HepG2 (cell line): ENCODE data around the gene PPP1R12A. TPM values are rescaled to one million over a fixed set of nuclear protein-coding genes. Genes with fewer than 3 reads are reported as not detected.

ENCODE experiments used
- ATAC-seq: fragments of 200-7000 bp; cut with Tn5 transposase; 3 replicates; pipeline ENCODE4 v1.9.1; 2020; ENCODE audit warnings: mild to moderate bottlenecking, moderate library complexity
- BruUV-seq: library from RNA; stranded (reverse); fragments of 400-500 nt; replicated peaks from 2 replicates; lab custom pipeline; 2021; lab: Mats Ljungman, UMichigan
- CTCF ChIA-PET: fragments of 300-600 bp; formaldehyde crosslinking; extraction: SDS; loops from one replicate; lab custom pipeline; 2021; ENCODE audit warnings: low total read pairs, inconsistent platforms, low intra/inter-chr PET ratio; lab: Yijun Ruan, JAX
- POLR2A ChIA-PET: fragments of 350-600 bp; sonication (Branson Sonifier 250); formaldehyde crosslinking; loops from one replicate; lab custom pipeline; 2020; ENCODE audit warnings: antibody characterized with exemption, inconsistent platforms; lab: Yijun Ruan, JAX
- DNase-seq: peaks from one replicate; pipeline ENCODE4 v3.0.0-alpha.2; 2015; ENCODE audit warnings: low spot score
- FAIRE-seq: peaks from 3 replicates; lab custom pipeline; 2011; peaks lifted over from hg19 to GRCh38; lab: Jason Lieb, UNC
- H2AFZ ChIP-seq: one replicate; pipeline ENCODE4 v1.6.1; 2011; ENCODE audit warnings: low read length, inconsistent platforms
- H3K27ac ChIP-seq: fragments of 300-600 bp; 3 replicates; pipeline ENCODE4 v1.8.0; 2011; ENCODE audit warnings: mixed run types, mild to moderate bottlenecking, mixed read lengths, low read length, inconsistent platforms; ENCODE audit not compliant: insufficient read depth; ENCODE audit errors: extremely low read length
- H3K27me3 ChIP-seq, 2 experiments: fragments of 200-600 bp in 1 of 2; 2 replicates in 1 of 2; 3 replicates in 1 of 2; pipeline versions ENCODE4 v1.6.0 to v1.8.0; 2011; ENCODE audit warnings: low read length in 2 of 2, mild to moderate bottlenecking in 2 of 2, moderate library complexity in 2 of 2, inconsistent platforms in 1 of 2; ENCODE audit not compliant: insufficient read depth in 2 of 2, control insufficient read depth in 1 of 2
- H3K36me3 ChIP-seq, 2 experiments: fragments of 200-600 bp in 1 of 2; replicated peaks in 1 of 2; 2 replicates in 1 of 2; 3 replicates in 1 of 2; pipeline versions ENCODE4 v1.5.1 to v1.8.0; 2011; ENCODE audit warnings: low read length in 2 of 2, inconsistent platforms in 1 of 2; ENCODE audit not compliant: insufficient read depth in 2 of 2, control insufficient read depth in 1 of 2
- H3K4me1 ChIP-seq: 2 replicates; pipeline ENCODE4 v1.5.1; 2012; ENCODE audit warnings: low read length, inconsistent platforms; ENCODE audit not compliant: insufficient read depth
- H3K4me2 ChIP-seq: 2 replicates; pipeline ENCODE4 v1.6.0; 2011; ENCODE audit warnings: low read depth, low read length, inconsistent platforms
- H3K4me3 ChIP-seq, 3 experiments: fragments of 200-600 bp in 1 of 3; sonication (generic), shearing (Covaris generic) in 1 of 3; replicated peaks in 1 of 3; 2 replicates each; pipeline ENCODE4 v1.5.1; 2011 to 2016; ENCODE audit warnings: low read length in 3 of 3, inconsistent platforms in 2 of 3, low read depth in 2 of 3, mild to moderate bottlenecking in 2 of 3, control low read depth in 1 of 3, mixed read lengths in 1 of 3; ENCODE audit not compliant: insufficient read depth in 1 of 3
- H3K79me2 ChIP-seq: one replicate; pipeline ENCODE4 v1.6.1; 2011; ENCODE audit warnings: low read length, inconsistent platforms; ENCODE audit not compliant: insufficient read depth
- H3K9ac ChIP-seq: 2 replicates; pipeline ENCODE4 v1.6.0; 2011; ENCODE audit warnings: mild to moderate bottlenecking, low read depth, low read length, inconsistent platforms; ENCODE audit not compliant: insufficient read depth
- H3K9me3 ChIP-seq: 2 replicates; pipeline ENCODE4 v1.5.1; 2012; ENCODE audit warnings: mild to moderate bottlenecking, low read length
- H4K20me1 ChIP-seq: 2 replicates; pipeline ENCODE4 v1.6.0; 2011; ENCODE audit warnings: inconsistent platforms, mild to moderate bottlenecking, low read length, moderate library complexity; ENCODE audit not compliant: insufficient read depth
- CBX1 ChIP-seq: IDR thresholded peaks from one replicate; pipeline ENCODE4 v1.6.1; 2016; ENCODE audit warnings: antibody characterized with exemption, low read depth
- NR2F2 ChIP-seq: IDR thresholded peaks from 2 replicates; pipeline ENCODE4 v1.6.1; 2012; ENCODE audit warnings: low read depth, inconsistent platforms, borderline replicate concordance
- PATZ1 ChIP-seq: sonication (generic); formaldehyde crosslinking; IDR thresholded peaks from 2 replicates; pipeline ENCODE4 v1.4.0; 2020; ENCODE audit warnings: missing genetic modification reagents
- PBX2 ChIP-seq: IDR thresholded peaks from 2 replicates; pipeline ENCODE4 v1.6.1; 2016; ENCODE audit warnings: control low read depth
- POGK ChIP-seq: sonication (generic); formaldehyde crosslinking; conservative IDR thresholded peaks from 2 replicates; pipeline ENCODE4 v1.8.0; 2022; ENCODE audit warnings: mild to moderate bottlenecking, moderate library complexity, missing genetic modification reagents
- REL ChIP-seq: sonication (generic); formaldehyde crosslinking; conservative IDR thresholded peaks from 2 replicates; pipeline ENCODE4 v1.8.0; 2022; ENCODE audit warnings: mild to moderate bottlenecking, missing genetic modification reagents, moderate library complexity
- SKI ChIP-seq: fragments of 450-650 bp; IDR thresholded peaks from one replicate; pipeline ENCODE4 v1.6.1; 2018; ENCODE audit warnings: mild to moderate bottlenecking; ENCODE audit not compliant: partially characterized antibody
- ZBTB2 ChIP-seq: sonication (generic); formaldehyde crosslinking; IDR thresholded peaks from 2 replicates; pipeline ENCODE4 v1.8.0; 2022; ENCODE audit warnings: low read depth, missing genetic modification reagents
- ZBTB25 ChIP-seq: IDR thresholded peaks from 2 replicates; pipeline ENCODE4 v1.6.1; 2018; ENCODE audit warnings: missing genetic modification reagents
- ZBTB44 ChIP-seq: sonication (generic); formaldehyde crosslinking; IDR thresholded peaks from 2 replicates; pipeline ENCODE4 v1.4.0; 2020; ENCODE audit warnings: missing genetic modification reagents
- ZNF337 ChIP-seq: sonication (generic); formaldehyde crosslinking; IDR thresholded peaks from 2 replicates; pipeline ENCODE4 v1.5.1; 2020; ENCODE audit warnings: missing genetic modification reagents, low read depth, mild to moderate bottlenecking, borderline replicate concordance
- ZNF703 ChIP-seq: sonication (generic); formaldehyde crosslinking; IDR thresholded peaks from 2 replicates; pipeline ENCODE4 v1.5.1; 2020; ENCODE audit warnings: missing genetic modification reagents, mild to moderate bottlenecking, moderate library complexity, borderline replicate concordance
- in situ Hi-C: cut with HindIII; loops from 2 replicates; pipeline ENCODE4 v1.10.0; 2017; ENCODE audit warnings: low pct_unique_long_range_greater_than_20kb; ENCODE audit not compliant: extremely low pct_ligation_motif_present
- intact Hi-C: fragments of 100-400 bp; cut with micrococcal nuclease; formaldehyde crosslinking; loops from one replicate; pipeline ENCODE4 v1.10.0; 2022; ENCODE audit not compliant: unreplicated experiment
- polyA plus RNA-seq, 8 experiments: library from polyadenylated mRNA; depleted of rRNA in 3 of 8; stranded (reverse) in 7 of 8; unstranded in 1 of 8; fragments of >200 nt; fragmentation: Illumina TruSeq in 4 of 8; extraction: Trizol in 4 of 8; gene quantifications; 2 replicates each; pipeline versions ENCODE4 v1.2.1 to v1.2.3, GENCODE V29; 2011 to 2016; ENCODE audit warnings: low read depth in 4 of 8, missing spikeins in 1 of 8, mixed read lengths in 1 of 8; ENCODE audit not compliant: insufficient read depth in 1 of 8
- total RNA-seq, 5 experiments: library from RNA; depleted of rRNA; stranded (reverse); fragments of >200 nt; fragmentation: Illumina TruSeq; extraction: Trizol; gene quantifications; 2 replicates each; pipeline ENCODE4 v1.2.3, GENCODE V29; 2016; ENCODE audit warnings: low read depth in 1 of 5

PPP1R12A gene
- total and polyA plus RNA-seq, 2 of the 13 experiments (the other 11 are each of a cell fraction or from before 2014, with no cell fraction given): 23.8 to 50.0 TPM

GRCh38 chr12:79870916-79871315 is 64.0 kb downstream of the PPP1R12A start:
- FAIRE-seq (no peak), ATAC-seq (no peak), DNase-seq (no peak)
- Histone ChIP-seq H3K4me1 (no peaks in the 10 kb centered on the region), H3K4me2 (no peak overlapping the region), H3K9me3 (no peaks in the 10 kb centered on the region), H3K27ac (no peak overlapping the region), H3K9ac (no peak overlapping the region), H3K27me3 (no peaks in the 10 kb centered on the region), H3K36me3 (peaks cover 1 to 25% of the 10 kb centered on the region in 2 experiments; a peak in 2 of 5 replicates), H4K20me1 (no peaks in the 10 kb centered on the region; the same call in 1 of the 2 replicates), H2AFZ (no peak overlapping the region), H3K79me2 (peaks cover 6% of the 10 kb centered on the region), H3K4me3 (no peak overlapping the region)
- POLR2A ChIA-PET: no interaction called here
- TF ChIP-seq SKI (no peak), NR2F2 (no peak), ZBTB44 (CRISPR knock-in tag) (no peak), POGK (CRISPR knock-in tag) (no peak), ZBTB25 (CRISPR knock-in tag) (no peak), REL (CRISPR knock-in tag) (no peak), CBX1 (no peak), PATZ1 (no peak), ZNF703 (CRISPR knock-in tag) (no peak), ZNF337 (CRISPR knock-in tag) (no peak), ZBTB2 (CRISPR knock-in tag) (no peak), PBX2 (no peak)
- intact Hi-C loops: no loop called here
- in situ Hi-C loops: no loop called here
- CTCF ChIA-PET: no interaction called here
- no TSS peak for BruUV-seq
